GM12878 (cell line): ENCODE results near the gene ENPP1. TPM values are rescaled to one million over a fixed set of nuclear protein-coding genes. Genes with fewer than 3 reads are reported as not detected.

Source experiments
- ATAC-seq: fragments of 200-7000 bp; cut with Tn5 transposase; 3 replicates; pipeline ENCODE4 v1.9.1; 2020; ENCODE audit warnings: mild to moderate bottlenecking, moderate library complexity
- BruUV-seq: library from RNA; stranded (reverse); fragments of 400-500 nt; replicated peaks from 2 replicates; lab custom pipeline; 2021; lab: Mats Ljungman, UMichigan
- CTCF ChIA-PET: fragments of 300-600 bp; sonication (Branson Sonifier 250); formaldehyde crosslinking; extraction: SDS; loops from one replicate; lab custom pipeline; 2021; ENCODE audit warnings: inconsistent platforms; lab: Yijun Ruan, JAX
- POLR2A ChIA-PET: fragments of 350-600 bp; formaldehyde crosslinking; extraction: SDS; loops from one replicate; lab custom pipeline; 2021; ENCODE audit warnings: inconsistent platforms; lab: Charles Lee
- RAD21 ChIA-PET: fragments of 300-600 bp; sonication (Branson Sonifier 250); formaldehyde crosslinking; loops from one replicate; lab custom pipeline; 2023; ENCODE audit warnings: antibody characterized with exemption; ENCODE audit not compliant: unreplicated experiment; lab: Charles Lee
- SMC1A ChIA-PET: fragments of 300-600 bp; sonication (Branson Sonifier 250); formaldehyde crosslinking; loops from one replicate; lab custom pipeline; 2023; ENCODE audit not compliant: unreplicated experiment, uncharacterized antibody; lab: Charles Lee
- DNase-seq: peaks from one replicate; pipeline ENCODE4 v3.0.0-alpha.2; 2011; ENCODE audit warnings: low read depth, low spot score
- FAIRE-seq: peaks from 3 replicates; lab custom pipeline; 2011; peaks lifted over from hg19 to GRCh38; lab: Jason Lieb, UNC
- H2AFZ ChIP-seq: 2 replicates; pipeline ENCODE4 v1.6.0; 2011; ENCODE audit warnings: low read depth, low read length, control low read depth; ENCODE audit not compliant: control insufficient read depth
- H3K27ac ChIP-seq: 2 replicates; pipeline ENCODE4 v1.5.1; 2011; ENCODE audit warnings: control low read depth; ENCODE audit not compliant: control insufficient read depth, insufficient read depth
- H3K27me3 ChIP-seq, 2 experiments: replicated peaks in 1 of 2; 2 replicates each; pipeline versions ENCODE4 v1.6.0 to v1.6.1; 2011; ENCODE audit warnings: low read length in 1 of 2; ENCODE audit not compliant: control insufficient read depth in 2 of 2, insufficient read depth in 2 of 2
- H3K36me3 ChIP-seq, 2 experiments: 2 replicates each; pipeline ENCODE4 v1.5.1; 2011; ENCODE audit warnings: low read length in 1 of 2; ENCODE audit not compliant: control insufficient read depth in 2 of 2, insufficient read depth in 2 of 2
- H3K4me1 ChIP-seq: 2 replicates; pipeline ENCODE4 v1.6.1; 2011; ENCODE audit warnings: mild to moderate bottlenecking, low read length, moderate library complexity, mixed read lengths; ENCODE audit not compliant: control insufficient read depth, insufficient read depth
- H3K4me2 ChIP-seq: 2 replicates; pipeline ENCODE4 v1.6.0; 2011; ENCODE audit warnings: control low read depth; ENCODE audit not compliant: control insufficient read depth, insufficient read depth
- H3K4me3 ChIP-seq: fragments of 200-600 bp; sonication (generic); 2 replicates; pipeline ENCODE4 v1.5.1; 2016
- H3K79me2 ChIP-seq: 2 replicates; pipeline ENCODE4 v1.6.0; 2011; ENCODE audit warnings: low read length; ENCODE audit not compliant: control insufficient read depth, insufficient read depth
- H3K9ac ChIP-seq: 2 replicates; pipeline ENCODE4 v1.8.0; 2011; ENCODE audit warnings: low read length, control low read depth, mixed read lengths; ENCODE audit not compliant: control insufficient read depth, insufficient read depth
- H3K9me3 ChIP-seq: replicated peaks from 3 replicates; pipeline ENCODE4 v1.5.1; 2011; ENCODE audit warnings: mild to moderate bottlenecking, low read length; ENCODE audit not compliant: control insufficient read depth, insufficient read depth
- H4K20me1 ChIP-seq: 2 replicates; pipeline ENCODE4 v1.6.0; 2011; ENCODE audit not compliant: control insufficient read depth, insufficient read depth
- BACH1 ChIP-seq: fragments of 450-650 bp; IDR thresholded peaks from 2 replicates; pipeline ENCODE4 v1.6.1; 2017; ENCODE audit warnings: mild to moderate bottlenecking, borderline replicate concordance
- EED ChIP-seq: sonication (generic); IDR thresholded peaks from 2 replicates; pipeline ENCODE4 v1.6.1; 2016; ENCODE audit warnings: antibody characterized with exemption, low read depth
- HCFC1 ChIP-seq: fragments of 150-350 bp; IDR thresholded peaks from 2 replicates; pipeline ENCODE4 v1.6.1; 2014; ENCODE audit warnings: low read length
- HDGF ChIP-seq: fragments of 450-650 bp; IDR thresholded peaks from 2 replicates; pipeline ENCODE4 v1.6.1; 2016; ENCODE audit warnings: antibody characterized with exemption
- IKZF1 ChIP-seq: fragments of 450-650 bp; conservative IDR thresholded peaks from 2 replicates; pipeline ENCODE4 v1.6.1; 2017; ENCODE audit warnings: antibody characterized with exemption, mild to moderate bottlenecking
- NR2C2 ChIP-seq: IDR thresholded peaks from 2 replicates; pipeline ENCODE4 v1.6.1; 2011; ENCODE audit warnings: borderline replicate concordance, low read depth; ENCODE audit not compliant: control insufficient read depth, insufficient read length
- STAT1 ChIP-seq: fragments of 450-650 bp; conservative IDR thresholded peaks from 2 replicates; pipeline ENCODE4 v1.6.1; 2014; ENCODE audit warnings: antibody characterized with exemption, mild to moderate bottlenecking
- ZNF274 ChIP-seq: IDR thresholded peaks from one replicate; pipeline ENCODE4 v1.8.0; 2011; ENCODE audit not compliant: insufficient read length, insufficient read depth
- ZNF622 ChIP-seq: fragments of 450-650 bp; IDR thresholded peaks from 2 replicates; pipeline ENCODE4 v1.6.1; 2017; ENCODE audit warnings: mild to moderate bottlenecking, inconsistent platforms
- WGBS: methylation state at CpG from one replicate; pipeline ENCODE4 v1.1.6; 2016; ENCODE audit warnings: low lambda C conversion rate; ENCODE audit not compliant: insufficient replicate concordance, insufficient coverage; ENCODE audit errors: missing lambda C conversion rate; 5-methylcytosine and 5-hydroxymethylcytosine counted together
- in situ Hi-C: fragments of 300-500 bp; cut with MboI; formaldehyde crosslinking; loops from 9 replicates; pipeline ENCODE4 v1.14.3; 2018; ENCODE audit warnings: mixed read lengths
- intact Hi-C: fragments of 100-400 bp; cut with micrococcal nuclease; formaldehyde crosslinking; loops from one replicate; pipeline ENCODE4 v1.14.2; 2022; ENCODE audit not compliant: unreplicated experiment
- polyA plus RNA-seq, 11 experiments: library from polyadenylated mRNA; depleted of rRNA in 4 of 11; unstranded in 6 of 11; stranded (reverse) in 5 of 11; fragments of >200 nt; fragmentation: Nextera tagmentation in 4 of 11; fragmentation: Illumina TruSeq in 1 of 11; extraction: Ambion mirVana in 4 of 11; extraction: Trizol in 1 of 11; gene quantifications; 1 replicate in 1 of 11; 2 replicates in 10 of 11; pipeline versions ENCODE4 v1.2.1 to v1.2.3, GENCODE V29; 2011 to 2016; ENCODE audit warnings: inconsistent platforms in 2 of 11, missing spikeins in 2 of 11, low read depth in 1 of 11
- total RNA-seq, 4 experiments: library from RNA; depleted of rRNA in 3 of 4; stranded (reverse); fragments of >200 nt in 3 of 4; fragmentation: Illumina TruSeq in 1 of 4; extraction: Trizol in 1 of 4; gene quantifications; 2 replicates each; pipeline versions ENCODE4 v1.2.1 to v1.2.3, GENCODE V29; 2013 to 2021
- TF ChIP-seq, protein P1 (sequence below): IDR thresholded peaks from 2 replicates; pipeline ENCODE4 v1.6.1; 2012; ENCODE audit warnings: low read depth, low read length, improper control_type of control experiment
- TF ChIP-seq, protein P2 (sequence below): fragments of 150-350 bp; IDR thresholded peaks from 2 replicates; pipeline ENCODE4 v1.6.1; 2014; ENCODE audit warnings: mild to moderate bottlenecking, low read depth, low read length
- TF ChIP-seq, protein P3 (sequence below): IDR thresholded peaks from 2 replicates; pipeline ENCODE4 v1.6.1; 2012; ENCODE audit warnings: low read length, inconsistent platforms
- TF ChIP-seq, protein P4 (sequence below): fragments of 450-650 bp; IDR thresholded peaks from 2 replicates; pipeline ENCODE4 v1.6.1; 2016; ENCODE audit warnings: mild to moderate bottlenecking
- TF ChIP-seq, protein P5 (sequence below): fragments of 450-650 bp; IDR thresholded peaks from 2 replicates; pipeline ENCODE4 v1.6.1; 2017; ENCODE audit warnings: mild to moderate bottlenecking
- TF ChIP-seq, protein P6 (sequence below): IDR thresholded peaks from 2 replicates; pipeline ENCODE4 v1.6.1; 2011; ENCODE audit warnings: mild to moderate bottlenecking, low read depth, low read length, moderate library complexity; ENCODE audit not compliant: insufficient replicate concordance

The ENPP1 gene
- total and polyA plus RNA-seq, 10 of the 15 experiments (the other 5 are each of a cell fraction or from before 2014, with no cell fraction given) = 0.03 to 0.05 TPM; not detected in 8

DNA sequence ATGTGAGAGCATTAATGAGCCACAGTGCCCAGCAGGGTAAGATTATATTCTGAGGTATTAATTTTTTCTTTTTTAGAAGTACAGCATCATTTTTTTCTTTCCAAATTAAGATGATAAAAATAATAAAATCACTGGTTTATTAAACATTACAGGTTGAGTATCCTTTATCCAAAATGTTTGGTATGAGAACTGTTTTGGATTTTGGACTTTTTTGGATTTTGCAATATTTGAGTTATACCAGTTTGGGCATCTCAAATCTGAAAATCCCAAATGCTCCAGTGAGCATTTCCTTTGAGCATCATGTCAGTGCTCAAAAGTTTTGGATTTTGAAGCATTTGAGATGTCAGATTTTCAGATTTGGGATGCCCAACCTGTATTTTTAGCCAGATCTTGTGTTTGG lies 44.4 kb downstream of the ENPP1 start (continued):
- TF ChIP-seq, protein P1, sequence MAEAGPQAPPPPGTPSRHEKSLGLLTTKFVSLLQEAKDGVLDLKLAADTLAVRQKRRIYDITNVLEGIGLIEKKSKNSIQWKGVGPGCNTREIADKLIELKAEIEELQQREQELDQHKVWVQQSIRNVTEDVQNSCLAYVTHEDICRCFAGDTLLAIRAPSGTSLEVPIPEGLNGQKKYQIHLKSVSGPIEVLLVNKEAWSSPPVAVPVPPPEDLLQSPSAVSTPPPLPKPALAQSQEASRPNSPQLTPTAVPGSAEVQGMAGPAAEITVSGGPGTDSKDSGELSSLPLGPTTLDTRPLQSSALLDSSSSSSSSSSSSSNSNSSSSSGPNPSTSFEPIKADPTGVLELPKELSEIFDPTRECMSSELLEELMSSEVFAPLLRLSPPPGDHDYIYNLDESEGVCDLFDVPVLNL = no peak
- TF ChIP-seq ZNF274 = no peak
- TF ChIP-seq, all 136 proteins: peak for 0

DNA sequence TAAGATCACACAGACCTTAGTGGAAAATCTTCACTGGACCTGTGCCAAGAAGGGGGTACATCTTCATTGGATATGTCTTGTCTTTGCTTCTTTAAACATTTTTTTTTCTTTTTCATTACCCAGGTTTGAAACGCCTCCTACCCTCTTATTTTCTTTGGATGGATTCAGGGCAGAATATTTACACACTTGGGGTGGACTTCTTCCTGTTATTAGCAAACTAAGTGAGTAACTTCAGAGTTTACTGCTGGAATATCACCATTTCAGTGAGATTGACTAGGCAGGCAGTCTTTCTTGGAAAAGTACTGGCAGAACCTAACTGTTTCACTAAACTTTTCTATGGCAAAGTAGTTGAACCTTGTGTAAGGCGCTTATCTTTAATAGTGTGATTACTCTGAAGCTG lies 47.0 kb downstream of the ENPP1 start:
- DNase-seq = no peak
- CTCF ChIA-PET = no interaction called here
- FAIRE-seq = no peak
- in situ Hi-C loops (no loop called here), intact Hi-C loops (no loop called here)
- WGBS = 44% methylated on average over 2 of the region's 2 CpGs
- Histone ChIP-seq H3K27me3 (no peaks in the 10 kb centered on the region), H3K79me2 (no peaks in the 10 kb centered on the region), H3K27ac (no peak overlapping the region), H2AFZ (no peak overlapping the region), H3K9me3 (no peaks in the 10 kb centered on the region), H3K4me2 (no peak overlapping the region), H4K20me1 (no peaks in the 10 kb centered on the region), H3K9ac (no peak overlapping the region), H3K36me3 (no peaks in the 10 kb centered on the region), H3K4me1 (no peaks in the 10 kb centered on the region)
- POLR2A ChIA-PET = no interaction called here
- ATAC-seq = no peak
- RAD21 ChIA-PET = no interaction called here
- TF ChIP-seq NR2C2 = no peak
- no peak for TF ChIP-seq EED
- TF ChIP-seq, protein P2, sequence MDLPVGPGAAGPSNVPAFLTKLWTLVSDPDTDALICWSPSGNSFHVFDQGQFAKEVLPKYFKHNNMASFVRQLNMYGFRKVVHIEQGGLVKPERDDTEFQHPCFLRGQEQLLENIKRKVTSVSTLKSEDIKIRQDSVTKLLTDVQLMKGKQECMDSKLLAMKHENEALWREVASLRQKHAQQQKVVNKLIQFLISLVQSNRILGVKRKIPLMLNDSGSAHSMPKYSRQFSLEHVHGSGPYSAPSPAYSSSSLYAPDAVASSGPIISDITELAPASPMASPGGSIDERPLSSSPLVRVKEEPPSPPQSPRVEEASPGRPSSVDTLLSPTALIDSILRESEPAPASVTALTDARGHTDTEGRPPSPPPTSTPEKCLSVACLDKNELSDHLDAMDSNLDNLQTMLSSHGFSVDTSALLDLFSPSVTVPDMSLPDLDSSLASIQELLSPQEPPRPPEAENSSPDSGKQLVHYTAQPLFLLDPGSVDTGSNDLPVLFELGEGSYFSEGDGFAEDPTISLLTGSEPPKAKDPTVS = no peak
- TF ChIP-seq, protein P3, sequence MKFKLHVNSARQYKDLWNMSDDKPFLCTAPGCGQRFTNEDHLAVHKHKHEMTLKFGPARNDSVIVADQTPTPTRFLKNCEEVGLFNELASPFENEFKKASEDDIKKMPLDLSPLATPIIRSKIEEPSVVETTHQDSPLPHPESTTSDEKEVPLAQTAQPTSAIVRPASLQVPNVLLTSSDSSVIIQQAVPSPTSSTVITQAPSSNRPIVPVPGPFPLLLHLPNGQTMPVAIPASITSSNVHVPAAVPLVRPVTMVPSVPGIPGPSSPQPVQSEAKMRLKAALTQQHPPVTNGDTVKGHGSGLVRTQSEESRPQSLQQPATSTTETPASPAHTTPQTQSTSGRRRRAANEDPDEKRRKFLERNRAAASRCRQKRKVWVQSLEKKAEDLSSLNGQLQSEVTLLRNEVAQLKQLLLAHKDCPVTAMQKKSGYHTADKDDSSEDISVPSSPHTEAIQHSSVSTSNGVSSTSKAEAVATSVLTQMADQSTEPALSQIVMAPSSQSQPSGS = no peak
- TF ChIP-seq STAT1 = no peak
- TF ChIP-seq ZNF622 = no peak
- TF ChIP-seq, protein P4, sequence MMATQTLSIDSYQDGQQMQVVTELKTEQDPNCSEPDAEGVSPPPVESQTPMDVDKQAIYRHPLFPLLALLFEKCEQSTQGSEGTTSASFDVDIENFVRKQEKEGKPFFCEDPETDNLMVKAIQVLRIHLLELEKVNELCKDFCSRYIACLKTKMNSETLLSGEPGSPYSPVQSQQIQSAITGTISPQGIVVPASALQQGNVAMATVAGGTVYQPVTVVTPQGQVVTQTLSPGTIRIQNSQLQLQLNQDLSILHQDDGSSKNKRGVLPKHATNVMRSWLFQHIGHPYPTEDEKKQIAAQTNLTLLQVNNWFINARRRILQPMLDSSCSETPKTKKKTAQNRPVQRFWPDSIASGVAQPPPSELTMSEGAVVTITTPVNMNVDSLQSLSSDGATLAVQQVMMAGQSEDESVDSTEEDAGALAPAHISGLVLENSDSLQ = no peak
- TF ChIP-seq IKZF1 = no peak
- no peak for TF ChIP-seq HCFC1
- no peak for TF ChIP-seq HDGF
- TF ChIP-seq, protein P5, sequence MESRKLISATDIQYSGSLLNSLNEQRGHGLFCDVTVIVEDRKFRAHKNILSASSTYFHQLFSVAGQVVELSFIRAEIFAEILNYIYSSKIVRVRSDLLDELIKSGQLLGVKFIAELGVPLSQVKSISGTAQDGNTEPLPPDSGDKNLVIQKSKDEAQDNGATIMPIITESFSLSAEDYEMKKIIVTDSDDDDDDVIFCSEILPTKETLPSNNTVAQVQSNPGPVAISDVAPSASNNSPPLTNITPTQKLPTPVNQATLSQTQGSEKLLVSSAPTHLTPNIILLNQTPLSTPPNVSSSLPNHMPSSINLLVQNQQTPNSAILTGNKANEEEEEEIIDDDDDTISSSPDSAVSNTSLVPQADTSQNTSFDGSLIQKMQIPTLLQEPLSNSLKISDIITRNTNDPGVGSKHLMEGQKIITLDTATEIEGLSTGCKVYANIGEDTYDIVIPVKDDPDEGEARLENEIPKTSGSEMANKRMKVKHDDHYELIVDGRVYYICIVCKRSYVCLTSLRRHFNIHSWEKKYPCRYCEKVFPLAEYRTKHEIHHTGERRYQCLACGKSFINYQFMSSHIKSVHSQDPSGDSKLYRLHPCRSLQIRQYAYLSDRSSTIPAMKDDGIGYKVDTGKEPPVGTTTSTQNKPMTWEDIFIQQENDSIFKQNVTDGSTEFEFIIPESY = no peak
- TF ChIP-seq BACH1 = no peak
- TF ChIP-seq, protein P6, sequence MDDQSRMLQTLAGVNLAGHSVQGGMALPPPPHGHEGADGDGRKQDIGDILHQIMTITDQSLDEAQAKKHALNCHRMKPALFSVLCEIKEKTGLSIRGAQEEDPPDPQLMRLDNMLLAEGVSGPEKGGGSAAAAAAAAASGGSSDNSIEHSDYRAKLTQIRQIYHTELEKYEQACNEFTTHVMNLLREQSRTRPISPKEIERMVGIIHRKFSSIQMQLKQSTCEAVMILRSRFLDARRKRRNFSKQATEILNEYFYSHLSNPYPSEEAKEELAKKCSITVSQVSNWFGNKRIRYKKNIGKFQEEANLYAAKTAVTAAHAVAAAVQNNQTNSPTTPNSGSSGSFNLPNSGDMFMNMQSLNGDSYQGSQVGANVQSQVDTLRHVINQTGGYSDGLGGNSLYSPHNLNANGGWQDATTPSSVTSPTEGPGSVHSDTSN = no peak
- TF ChIP-seq, all 136 proteins: peak for 0
- SMC1A ChIA-PET = no interaction called here
- H3K4me3 ChIP-seq = no peak overlapping the region
- BruUV-seq = no TSS peak
